Cardiac fibroblast (primary cell): ENCODE results near the gene ATF7IP2.

Experiments
- DNase-seq, 2 donors: peaks; one replicate each; pipeline versions ENCODE4 v3.0.0 to v3.0.0-alpha.2; 2010; ENCODE audit warnings: low read depth in 2 of 2
- H3K4me3 ChIP-seq, 2 donors: replicated peaks in 1 of 2; 1 replicate in 1 of 2; 2 replicates in 1 of 2; pipeline ENCODE4 v1.5.1; 2011; ENCODE audit warnings: low read depth in 2 of 2, low read length in 2 of 2, mild to moderate bottlenecking in 2 of 2, moderate library complexity in 1 of 2
- TF ChIP-seq, protein P1 (sequence below): IDR thresholded peaks from one replicate; pipeline ENCODE4 v1.5.1; 2011; ENCODE audit warnings: low read depth, mild to moderate bottlenecking, low read length, inconsistent platforms

Gene ATF7IP2

DNA sequence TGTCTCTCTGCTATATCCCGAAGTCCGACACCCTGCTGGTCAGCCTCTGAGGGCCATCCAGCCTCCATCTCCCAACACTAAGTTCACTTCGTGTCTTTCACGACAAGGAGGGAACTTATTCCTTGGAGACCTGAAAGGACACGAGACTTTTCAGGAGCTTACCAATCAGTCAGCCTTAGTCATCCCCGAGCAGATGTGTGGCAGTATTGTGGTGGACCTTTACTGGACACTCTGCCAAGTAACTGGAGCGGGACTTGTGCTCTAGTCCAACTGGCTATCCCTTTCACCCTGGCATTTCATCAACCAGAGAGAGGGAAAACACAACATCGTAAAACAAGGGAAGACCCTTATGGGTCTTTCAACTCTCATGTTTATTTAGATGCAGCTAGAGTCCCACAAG lies 107.4 kb downstream of the ATF7IP2 start:
- H3K4me3 ChIP-seq = no peak overlapping the region
- TF ChIP-seq, protein P1, sequence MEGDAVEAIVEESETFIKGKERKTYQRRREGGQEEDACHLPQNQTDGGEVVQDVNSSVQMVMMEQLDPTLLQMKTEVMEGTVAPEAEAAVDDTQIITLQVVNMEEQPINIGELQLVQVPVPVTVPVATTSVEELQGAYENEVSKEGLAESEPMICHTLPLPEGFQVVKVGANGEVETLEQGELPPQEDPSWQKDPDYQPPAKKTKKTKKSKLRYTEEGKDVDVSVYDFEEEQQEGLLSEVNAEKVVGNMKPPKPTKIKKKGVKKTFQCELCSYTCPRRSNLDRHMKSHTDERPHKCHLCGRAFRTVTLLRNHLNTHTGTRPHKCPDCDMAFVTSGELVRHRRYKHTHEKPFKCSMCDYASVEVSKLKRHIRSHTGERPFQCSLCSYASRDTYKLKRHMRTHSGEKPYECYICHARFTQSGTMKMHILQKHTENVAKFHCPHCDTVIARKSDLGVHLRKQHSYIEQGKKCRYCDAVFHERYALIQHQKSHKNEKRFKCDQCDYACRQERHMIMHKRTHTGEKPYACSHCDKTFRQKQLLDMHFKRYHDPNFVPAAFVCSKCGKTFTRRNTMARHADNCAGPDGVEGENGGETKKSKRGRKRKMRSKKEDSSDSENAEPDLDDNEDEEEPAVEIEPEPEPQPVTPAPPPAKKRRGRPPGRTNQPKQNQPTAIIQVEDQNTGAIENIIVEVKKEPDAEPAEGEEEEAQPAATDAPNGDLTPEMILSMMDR = no peak
- no peak for DNase-seq

DNA sequence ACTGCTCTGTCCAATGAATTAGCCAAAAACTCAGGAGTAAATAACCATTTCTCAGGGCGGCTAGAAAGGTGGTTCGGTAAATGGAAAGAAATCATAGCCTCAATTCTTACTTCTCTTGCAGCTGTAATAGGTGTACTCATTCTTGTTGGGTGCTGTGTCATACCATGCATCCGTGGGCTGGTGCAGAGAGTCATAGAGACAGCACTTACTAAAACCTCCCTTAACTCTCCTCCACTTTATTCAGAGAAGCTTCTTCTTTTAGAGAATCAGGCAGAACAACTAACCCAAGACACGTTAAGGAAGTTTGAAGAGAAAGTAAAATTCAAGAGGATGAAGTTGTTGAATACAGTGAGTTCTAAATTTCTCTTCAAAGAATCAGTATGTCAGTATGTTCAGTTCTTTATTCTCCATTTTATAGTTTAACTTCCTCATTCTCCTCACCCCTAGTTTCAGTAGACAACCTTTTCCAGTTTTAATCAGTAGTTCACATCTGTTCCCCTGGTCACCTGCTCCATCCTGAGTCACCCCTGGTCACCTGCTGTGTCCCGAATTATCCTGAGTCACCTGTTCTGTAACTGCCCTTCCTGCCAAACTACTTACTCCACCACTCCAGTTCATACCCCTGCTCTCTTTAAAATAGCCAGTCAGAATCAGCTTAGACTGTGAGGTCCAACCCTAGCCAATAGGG lies 108.6 kb downstream of the ATF7IP2 start:
- no peak for DNase-seq
- TF ChIP-seq, protein P1 = no peak
- no peak overlapping the region for H3K4me3 ChIP-seq

DNA sequence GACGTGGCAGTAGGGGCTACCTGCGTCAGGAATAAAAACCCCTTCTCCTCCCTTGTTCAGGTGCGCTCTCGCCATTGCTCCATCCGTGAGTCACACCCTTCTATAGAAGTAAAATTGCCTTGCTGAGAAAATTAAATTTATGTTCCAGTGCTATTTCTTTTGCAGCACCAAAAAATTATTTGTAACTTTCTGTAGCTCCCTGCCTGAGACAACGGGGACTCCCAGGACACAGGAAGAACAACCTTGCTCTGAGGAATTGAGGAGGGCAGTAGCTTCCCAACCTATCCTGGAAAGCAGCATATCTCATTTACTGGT lies 109.1 kb downstream of the ATF7IP2 start:
- no peak overlapping the region for H3K4me3 ChIP-seq
- no peak for DNase-seq
- TF ChIP-seq, protein P1 = no peak

DNA sequence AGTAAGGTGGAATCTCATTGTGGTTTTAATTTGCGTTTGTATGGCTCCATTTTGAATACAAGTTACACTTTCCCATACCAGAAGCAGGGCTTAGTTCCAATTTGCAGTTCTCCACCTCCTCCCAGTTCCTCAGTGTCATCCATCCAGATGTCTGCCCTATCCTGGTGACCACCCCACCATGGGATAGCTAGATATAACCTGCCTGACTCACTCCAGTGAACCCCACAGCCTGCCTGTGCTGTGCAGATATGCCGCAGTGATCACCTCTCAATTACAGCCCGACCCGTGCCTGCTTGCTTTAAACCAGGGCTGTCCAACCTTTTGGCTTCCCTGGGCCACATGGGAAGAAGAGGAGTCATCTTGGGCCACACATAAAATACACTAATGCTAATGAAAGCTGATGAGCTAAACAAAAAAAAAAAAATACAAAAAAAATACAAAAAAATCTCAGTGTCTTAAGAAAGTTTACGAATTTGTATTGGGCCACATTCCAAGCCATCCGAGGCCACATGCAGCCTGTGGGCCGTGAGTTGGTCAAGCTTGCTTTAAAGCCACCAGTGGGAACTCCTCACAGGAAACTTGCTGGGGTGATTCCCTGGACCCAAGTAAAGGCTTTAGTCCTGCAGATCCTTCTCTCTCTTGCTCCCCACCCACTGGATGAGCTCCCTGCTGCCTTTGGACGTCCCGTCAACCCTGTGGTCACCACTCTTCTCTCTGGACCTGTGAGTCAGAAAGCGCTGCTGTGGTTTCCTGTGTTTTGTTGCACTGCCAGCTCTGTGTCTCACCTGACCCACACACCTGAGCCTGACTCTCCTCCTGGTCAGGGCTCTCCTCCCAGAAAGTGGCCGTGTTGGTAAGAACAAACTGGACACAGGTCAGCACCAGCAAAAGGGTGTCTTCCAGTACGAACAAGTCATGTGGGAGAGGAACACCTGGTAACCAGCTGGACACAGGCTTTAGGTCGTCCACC lies 111.6 kb downstream of the ATF7IP2 start:
- TF ChIP-seq, protein P1 = no peak
- no peak overlapping the region for H3K4me3 ChIP-seq
- no peak for DNase-seq

DNA sequence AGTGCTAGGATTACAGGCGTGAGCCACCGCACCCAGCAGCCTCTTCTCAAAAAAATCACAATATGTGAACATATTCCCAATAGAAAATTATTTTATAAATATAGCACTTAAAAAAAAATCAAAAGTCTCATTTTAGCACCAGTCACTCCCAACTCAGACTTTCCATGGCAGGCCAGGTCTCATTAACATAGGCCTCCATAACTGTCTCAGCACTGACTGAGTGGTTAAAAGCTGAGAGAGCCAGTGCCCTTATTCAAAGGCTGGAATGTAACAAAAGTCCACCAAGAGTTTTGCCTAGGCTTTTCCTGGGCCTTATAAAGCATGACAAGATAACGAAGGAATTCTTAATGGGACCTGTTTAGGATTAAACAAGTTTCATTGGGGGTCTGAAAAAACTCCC lies 114.7 kb downstream of the ATF7IP2 start:
- no peak overlapping the region for H3K4me3 ChIP-seq
- TF ChIP-seq, protein P1 = no peak
- DNase-seq = no peak

DNA sequence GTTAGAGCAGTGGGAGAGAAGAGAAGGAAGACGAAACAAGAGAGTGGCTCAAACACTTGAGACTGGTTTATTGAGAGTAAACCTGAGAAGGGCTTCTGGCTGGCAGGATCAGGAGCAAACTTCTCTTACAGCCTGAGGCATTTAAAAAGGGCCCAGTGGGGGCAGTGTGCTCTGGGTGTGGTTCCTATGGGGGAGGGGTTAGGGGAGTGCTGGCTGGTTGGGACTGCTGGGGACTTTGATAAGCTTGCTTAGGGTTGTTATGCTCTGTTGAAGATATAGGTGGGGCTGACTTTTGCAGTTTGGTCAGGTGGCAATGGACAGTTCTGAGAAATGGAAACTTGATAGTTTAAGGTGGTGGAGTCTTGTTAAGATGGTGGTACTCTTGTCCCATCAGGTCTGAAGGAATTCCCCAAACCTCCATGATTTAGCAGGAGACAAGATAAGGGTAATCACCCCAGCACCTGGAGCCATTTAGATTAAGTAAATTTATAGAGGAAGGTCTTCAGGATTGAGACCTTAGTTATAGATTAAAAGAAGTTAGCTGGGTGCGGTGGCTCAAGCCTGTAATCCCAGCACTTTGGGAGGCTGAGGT lies 115.3 kb downstream of the ATF7IP2 start:
- no peak overlapping the region for H3K4me3 ChIP-seq
- no peak for DNase-seq
- TF ChIP-seq, protein P1 = no peak
